Measurements from ENCODE around the gene PSMA2.
A peak's percentile ranks its signal among the peaks of the same experiment; 100 is the strongest.

PSMA2 gene

GRCh38 chr7:42931834-42932651 lies at the start of gene PSMA2, which contains the start of gene MRPL32:
Gene PSMA2 (minus strand): TSS chr7:42932174. CDS start chr7:42932158, 16 bp downstream.
Gene MRPL32 (plus strand): TSS chr7:42932376. CDS start chr7:42932387, 11 bp downstream.
- Mint-ChIP-seq H3K4me3 (peak within 1 kb of the TSS; percentile 97 to 99), H3K4me1 (peaks cover 61% of the 10 kb centered on the region), H3K27ac (peak within 1 kb of the TSS; percentile 100), H3K9me3 (no peaks in the 10 kb centered on the region), H3K27me3 (no peaks in the 10 kb centered on the region)
- ATAC-seq: peak; percentile 100
- peak; percentile 90 to 95 for DNase-seq

- DNase-seq (no peak), ATAC-seq (no peak)
- Mint-ChIP-seq H3K9me3 (peaks cover 5 to 9% of the 10 kb centered on the region in 2 donors), H3K4me3 (no peak overlapping the region), H3K27me3 (peaks cover 22% of the 10 kb centered on the region), H3K27ac (no peak overlapping the region), H3K4me1 (no peaks in the 10 kb centered on the region)
These were observed 49.6 kb upstream of the PSMA2 start for GRCh38 chr7:42981601-42982000.

GRCh38 chr7:42980514-42980913 lies 48.5 kb upstream of the PSMA2 start:
- DNase-seq (no peak), ATAC-seq (no peak)
- H3K9me3 Mint-ChIP-seq: peaks cover 7 to 9% of the 10 kb centered on the region in 2 donors
- H3K4me3 Mint-ChIP-seq: no peak overlapping the region
- H3K27me3 Mint-ChIP-seq: peaks cover 25% of the 10 kb centered on the region
- H3K4me1 Mint-ChIP-seq: no peaks in the 10 kb centered on the region
- no peak overlapping the region for H3K27ac Mint-ChIP-seq

DNA sequence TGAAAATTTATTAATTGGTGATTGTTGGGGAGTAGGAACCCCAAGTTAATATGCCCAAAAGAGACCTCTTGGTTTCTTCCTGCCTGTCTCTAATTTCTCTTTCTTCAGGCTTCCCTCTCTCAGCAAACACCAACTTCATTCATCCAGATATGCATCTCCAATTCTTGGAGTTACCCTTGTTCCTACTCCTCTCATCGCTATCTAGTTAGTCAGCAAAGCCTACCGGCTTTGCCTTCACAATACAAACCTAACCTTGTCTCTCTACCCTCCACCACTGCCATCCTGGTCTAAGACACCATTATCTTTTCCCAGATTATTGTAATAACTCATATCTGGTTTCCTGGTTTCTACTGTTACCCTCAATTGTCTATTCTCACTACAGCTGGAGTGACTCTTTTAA lies 48.1 kb upstream of the PSMA2 start:
- H3K4me3 Mint-ChIP-seq: no peak overlapping the region
- no peaks in the 10 kb centered on the region for H3K4me1 Mint-ChIP-seq
- no peak overlapping the region for H3K27ac Mint-ChIP-seq
- DNase-seq (no peak), ATAC-seq (no peak)
- peaks cover 25% of the 10 kb centered on the region for H3K27me3 Mint-ChIP-seq
- peaks cover 7 to 9% of the 10 kb centered on the region in 2 donors for H3K9me3 Mint-ChIP-seq

GRCh38 chr7:42978496-42978895 lies 46.5 kb upstream of the PSMA2 start:
- Mint-ChIP-seq H3K4me1 (no peaks in the 10 kb centered on the region), H3K9me3 (peaks cover under 1 to 7% of the 10 kb centered on the region in 2 donors), H3K27me3 (peaks cover 33% of the 10 kb centered on the region), H3K4me3 (no peak overlapping the region), H3K27ac (no peak overlapping the region)
- no peak for DNase-seq
- no peak for ATAC-seq

DNA sequence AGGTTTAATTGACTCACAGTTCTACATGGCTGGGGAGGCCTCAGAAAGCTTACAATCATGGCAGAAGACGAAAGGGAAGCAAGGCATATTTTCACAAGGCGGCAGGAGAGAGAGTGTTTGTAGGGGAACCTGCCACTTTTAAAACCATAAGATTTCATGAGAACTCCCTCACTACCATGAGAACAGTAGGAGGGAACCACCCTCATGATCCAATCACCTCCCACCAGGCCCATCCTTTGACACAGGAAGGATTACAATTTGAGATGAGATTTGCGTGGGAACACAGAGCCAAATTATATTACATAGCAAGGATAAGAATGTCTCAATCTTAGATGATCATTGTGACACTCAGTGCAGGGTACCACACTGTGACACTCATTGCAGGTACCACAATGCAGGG lies 44.4 kb upstream of the PSMA2 start:
- no peak for ATAC-seq
- H3K9me3 Mint-ChIP-seq: peaks cover 0 to 7% of the 10 kb centered on the region in 2 donors
- H3K27me3 Mint-ChIP-seq: peaks cover 33% of the 10 kb centered on the region
- no peak overlapping the region for H3K4me3 Mint-ChIP-seq
- H3K27ac Mint-ChIP-seq: no peak overlapping the region
- no peak for DNase-seq
- H3K4me1 Mint-ChIP-seq: no peaks in the 10 kb centered on the region

GRCh38 chr7:42972699-42973500 lies 40.9 kb upstream of the PSMA2 start:
- no peaks in the 10 kb centered on the region for H3K4me1 Mint-ChIP-seq
- DNase-seq: no peak
- peaks cover 0 to 7% of the 10 kb centered on the region in 2 donors for H3K9me3 Mint-ChIP-seq
- peaks cover 34% of the 10 kb centered on the region for H3K27me3 Mint-ChIP-seq
- no peak overlapping the region for H3K4me3 Mint-ChIP-seq
- ATAC-seq: no peak
- no peak overlapping the region for H3K27ac Mint-ChIP-seq

DNA sequence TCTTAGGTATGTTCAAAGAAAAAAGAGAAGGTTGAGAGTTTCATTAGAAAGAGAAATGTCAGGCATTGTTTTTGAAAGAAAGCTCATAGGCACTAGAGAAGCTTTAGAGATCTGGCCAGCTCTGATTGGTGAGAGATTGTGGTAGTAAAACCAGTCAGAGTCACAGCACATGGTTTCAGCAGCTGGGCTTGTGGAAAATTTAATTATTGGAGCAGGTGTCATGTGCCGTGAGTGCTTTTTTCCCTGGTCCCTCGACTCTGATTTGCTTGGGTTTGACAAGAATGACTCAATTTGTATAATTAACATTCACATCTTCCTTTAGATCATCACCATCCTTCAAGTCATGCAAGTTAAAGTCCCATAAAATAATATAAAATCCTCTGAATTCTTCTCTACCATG lies 35.4 kb upstream of the PSMA2 start:
- H3K4me1 Mint-ChIP-seq: peaks cover 25% of the 10 kb centered on the region
- no peak overlapping the region for H3K4me3 Mint-ChIP-seq
- peak overlapping the region in 1 of 2 donors; percentile 75 for H3K27ac Mint-ChIP-seq
- DNase-seq (no peak), ATAC-seq (no peak)
- peaks cover 18% of the 10 kb centered on the region for H3K27me3 Mint-ChIP-seq
- no peaks in the 10 kb centered on the region for H3K9me3 Mint-ChIP-seq

DNA sequence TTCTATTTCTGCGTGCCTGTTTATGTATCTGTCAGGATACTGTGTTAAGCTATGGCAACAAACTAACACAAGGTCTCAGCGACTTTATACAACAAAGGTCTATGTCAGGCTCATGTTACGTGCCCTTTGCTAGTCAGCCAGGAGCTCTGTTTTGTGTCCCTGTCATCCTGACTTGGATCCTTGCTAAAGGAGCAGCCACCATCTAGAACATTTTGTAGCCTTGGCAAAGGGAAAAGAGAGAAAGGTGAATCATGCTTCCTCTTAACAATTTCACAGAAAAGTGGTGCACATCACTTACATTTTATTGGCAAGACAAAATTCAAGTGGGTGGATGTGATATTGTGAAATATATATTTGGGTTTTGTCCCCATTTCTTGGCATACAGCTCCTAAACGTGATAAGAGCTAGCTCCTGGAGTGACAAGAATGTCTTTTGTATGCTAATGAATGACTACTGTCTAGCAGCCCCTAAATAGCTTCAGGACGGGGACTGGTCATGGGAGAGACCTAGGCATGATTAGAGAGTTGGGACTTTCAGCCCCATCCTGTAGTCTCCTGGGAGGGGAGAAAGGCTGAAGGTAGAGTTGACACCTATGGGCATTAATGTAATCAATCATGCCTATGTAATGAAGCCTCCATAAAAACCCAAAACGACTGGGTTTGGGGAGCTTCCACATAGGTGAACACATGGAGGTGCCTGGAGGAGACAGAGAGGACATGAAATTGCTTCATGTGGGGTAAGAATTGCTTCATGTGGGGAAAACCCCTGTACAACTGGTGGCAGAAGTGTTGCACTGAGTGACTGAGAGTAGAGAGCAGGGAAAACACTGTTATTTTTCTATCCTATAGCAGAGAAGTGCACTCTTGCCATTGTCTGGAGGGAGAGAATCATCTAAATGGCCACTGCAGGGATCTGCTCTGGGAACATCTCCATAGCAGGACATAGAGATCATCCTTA lies 33.2 kb upstream of the PSMA2 start:
- ATAC-seq (peak; percentile 95), DNase-seq (peak; percentile 17 to 48)
- peaks cover 34% of the 10 kb centered on the region for H3K4me1 Mint-ChIP-seq
- no peaks in the 10 kb centered on the region for H3K9me3 Mint-ChIP-seq
- peak overlapping the region; percentile 19 to 45 for H3K4me3 Mint-ChIP-seq
- peaks cover 31% of the 10 kb centered on the region for H3K27me3 Mint-ChIP-seq
- H3K27ac Mint-ChIP-seq: peak overlapping the region; percentile 92 to 93

GRCh38 chr7:42964293-42964692 lies 32.3 kb upstream of the PSMA2 start:
- DNase-seq (no peak), ATAC-seq (no peak)
- H3K27me3 Mint-ChIP-seq: peaks cover 39% of the 10 kb centered on the region
- H3K4me3 Mint-ChIP-seq: no peak overlapping the region
- H3K9me3 Mint-ChIP-seq: no peaks in the 10 kb centered on the region
- peaks cover 34% of the 10 kb centered on the region for H3K4me1 Mint-ChIP-seq
- peak overlapping the region in 1 of 2 donors; percentile 61 for H3K27ac Mint-ChIP-seq

DNA sequence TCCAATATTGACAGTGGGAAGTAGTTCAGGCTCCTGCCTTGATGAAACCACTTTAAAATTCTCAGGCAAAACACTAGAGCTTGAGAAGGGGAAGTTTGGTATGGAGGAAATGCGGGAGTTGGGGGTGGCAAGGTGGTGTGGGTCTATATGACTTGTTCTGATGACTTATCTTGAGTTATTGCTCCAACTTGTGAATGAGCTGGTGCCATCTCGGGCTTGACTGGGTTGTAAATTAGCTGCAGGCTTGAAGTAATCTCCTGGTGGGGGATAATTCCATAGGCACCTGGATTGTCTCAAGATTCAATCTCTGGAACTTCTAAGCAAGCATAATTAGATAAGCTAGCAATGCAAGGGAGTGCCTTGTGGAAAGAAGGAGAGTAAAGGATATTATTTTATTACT lies 29.2 kb upstream of the PSMA2 start:
- peaks cover 20% of the 10 kb centered on the region for H3K27me3 Mint-ChIP-seq
- no peak for DNase-seq
- peak overlapping the region; percentile 11 to 20 for H3K4me3 Mint-ChIP-seq
- no peak for ATAC-seq
- no peak overlapping the region for H3K27ac Mint-ChIP-seq
- H3K4me1 Mint-ChIP-seq: peaks cover 23% of the 10 kb centered on the region
- H3K9me3 Mint-ChIP-seq: peaks cover 8% of the 10 kb centered on the region in 2 donors

DNA sequence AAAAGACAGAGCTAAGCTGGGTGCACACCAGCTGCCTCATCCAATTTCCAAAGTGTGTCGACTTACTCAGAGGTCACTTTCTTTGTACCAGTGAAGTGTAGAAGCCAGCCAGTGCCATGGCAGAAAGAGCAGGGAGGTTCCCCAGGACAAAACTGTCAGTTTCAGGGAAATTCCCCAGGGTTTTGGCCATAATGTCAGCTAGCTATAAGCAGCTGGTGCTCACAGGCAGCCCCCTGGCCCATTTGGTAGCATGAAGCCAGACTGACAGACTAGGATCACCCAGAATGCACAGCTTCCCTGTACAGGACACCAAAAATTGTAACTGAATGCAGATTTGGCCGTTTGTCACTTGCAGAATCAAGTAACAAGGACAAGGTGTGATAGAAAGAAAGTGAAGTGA lies 28.8 kb upstream of the PSMA2 start:
- Mint-ChIP-seq H3K27me3 (peaks cover 20% of the 10 kb centered on the region), H3K4me3 (peak overlapping the region; percentile 11 to 20), H3K27ac (peak overlapping the region in 1 of 2 donors; percentile 31), H3K9me3 (peaks cover 8% of the 10 kb centered on the region in 2 donors), H3K4me1 (peaks cover 22% of the 10 kb centered on the region)
- DNase-seq: no peak
- peak; percentile 44 for ATAC-seq

GRCh38 chr7:42959549-42959948 lies 27.6 kb upstream of the PSMA2 start:
- no peak for DNase-seq
- H3K9me3 Mint-ChIP-seq: peaks cover 12 to 14% of the 10 kb centered on the region in 2 donors
- no peak for ATAC-seq
- no peak overlapping the region for H3K27ac Mint-ChIP-seq
- H3K4me3 Mint-ChIP-seq: no peak overlapping the region
- peaks cover 20% of the 10 kb centered on the region for H3K27me3 Mint-ChIP-seq
- peaks cover 10% of the 10 kb centered on the region for H3K4me1 Mint-ChIP-seq

- Mint-ChIP-seq H3K9me3 (peaks cover 12 to 14% of the 10 kb centered on the region in 2 donors), H3K4me3 (no peak overlapping the region), H3K4me1 (peaks cover 7% of the 10 kb centered on the region), H3K27me3 (peaks cover 17% of the 10 kb centered on the region), H3K27ac (no peak overlapping the region)
- DNase-seq: no peak
- ATAC-seq: no peak
These were observed 24.1 kb upstream of the PSMA2 start for GRCh38 chr7:42956062-42956461.

DNA sequence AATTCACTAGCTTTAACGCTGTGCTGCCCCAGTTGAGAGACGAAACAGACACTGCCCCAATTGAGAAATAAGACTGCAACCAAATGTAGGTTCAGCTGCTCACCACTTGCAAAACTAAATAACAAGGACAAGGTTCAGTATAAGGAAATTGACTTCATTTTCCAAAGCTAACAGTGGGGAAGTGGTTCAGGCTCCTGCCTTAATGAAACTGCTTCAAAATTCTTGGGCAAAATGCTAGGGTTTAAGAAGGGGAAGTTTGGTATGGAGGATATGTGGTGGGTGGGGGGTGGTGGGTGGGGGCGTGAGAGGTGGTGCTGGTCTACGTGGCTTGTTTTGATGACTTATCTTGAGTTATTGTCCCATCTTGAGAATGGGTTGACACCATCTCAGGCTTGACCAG lies 22.0 kb upstream of the PSMA2 start:
- no peak overlapping the region for H3K27ac Mint-ChIP-seq
- H3K27me3 Mint-ChIP-seq: no peaks in the 10 kb centered on the region
- peaks cover 12 to 22% of the 10 kb centered on the region in 2 donors for H3K9me3 Mint-ChIP-seq
- DNase-seq (no peak), ATAC-seq (no peak)
- no peaks in the 10 kb centered on the region for H3K4me1 Mint-ChIP-seq
- H3K4me3 Mint-ChIP-seq: no peak overlapping the region

All from stimulated activated naive CD8-positive, alpha-beta T cell treated with anti-CD3 and anti-CD28 coated beads, Interleukin-15, amount 100 ng/mL, for 72 hours (primary cell).